Right cardiac atrium (tissue), 5 donors: ENCODE results near the gene TBC1D4. TPM values are rescaled to one million over a fixed set of nuclear protein-coding genes. Genes with fewer than 3 reads are reported as not detected.
"Not testable (repeated sequence)": the region's sequence is repeated elsewhere in the genome, so short reads cannot be mapped to it uniquely, and the experiment has no call there.

Experiments used
- ATAC-seq, 2 donors: fragments of 200-7000 bp; cut with Tn5 transposase; one replicate each; pipeline versions ENCODE4 v1.8.0 to v1.9.1; 2020; ENCODE audit warnings: moderate library complexity in 2 of 2, mild to moderate bottlenecking in 1 of 2
- DNase-seq, 3 donors: peaks; one replicate each; pipeline ENCODE4 v3.0.0-alpha.2; 2020
- H3K27ac ChIP-seq: one replicate; pipeline ENCODE4 v1.5.1; 2013; ENCODE audit warnings: mild to moderate bottlenecking, low read length, control low read depth, moderate library complexity
- H3K27me3 ChIP-seq: one replicate; pipeline ENCODE4 v1.6.1; 2013; ENCODE audit not compliant: control insufficient read depth, insufficient read depth
- H3K4me1 ChIP-seq: one replicate; pipeline ENCODE4 v1.6.1; 2013; ENCODE audit warnings: low read length; ENCODE audit not compliant: control insufficient read depth, insufficient read depth
- H3K4me3 ChIP-seq: one replicate; pipeline ENCODE4 v1.5.1; 2013; ENCODE audit warnings: low read length, control low read depth
- H3K9me3 ChIP-seq: one replicate; pipeline ENCODE4 v1.6.1; 2013; ENCODE audit warnings: low read length; ENCODE audit not compliant: control insufficient read depth
- WGBS: extraction: QIAGEN DNeasy Blood & Tissue Kit; methylation state at CpG from one replicate; pipeline ENCODE4 v1.1.7; 2013; 5-methylcytosine and 5-hydroxymethylcytosine counted together
- intact Hi-C, 4 donors: fragments of 100-400 bp; cut with DNase I; formaldehyde crosslinking; loops; one replicate each; pipeline versions ENCODE4 v1.11.0 to v1.14.0; 2022 to 2023
- polyA plus RNA-seq: library from polyadenylated mRNA; stranded (reverse); fragments of 200-250 nt; gene quantifications from one replicate; pipeline ENCODE4 v1.2.3, GENCODE V29; 2013
- total RNA-seq, 4 donors: library from RNA; stranded (reverse); fragmentation: NEBNext Ultra II Directional; extraction: Animal tissue kit (Norgen Biotek cat#: 25700); gene quantifications; one replicate each; pipeline ENCODE4 v1.2.1, GENCODE V29; 2021
- donor health status: healthy with polysubstance abuse.
- donor health status: DM: no; HTN: yes; CAD: no.
- donor health status: DM: no; HTN: no; CAD: no.
- donor health status: DM: no; HTN: yes; CAD: no; lungs with severe emphysema.
- donor health status: DM: yes; HTN: yes; CAD: no.

Gene TBC1D4
- total and polyA plus RNA-seq, 5 donors, result 28.3 to 69.4 (median 62.8) TPM

- H3K27ac ChIP-seq, result no peak overlapping the region
- no peaks in the 10 kb centered on the region for H3K9me3 ChIP-seq
- peak overlapping the region; percentile 7 for H3K4me3 ChIP-seq
- no peaks in the 10 kb centered on the region for H3K27me3 ChIP-seq
- intact Hi-C loops, result no loop called here
- H3K4me1 ChIP-seq, result no peaks in the 10 kb centered on the region
- no peak for DNase-seq
- ATAC-seq, result no peak
- 63% methylated on average over 8 of the region's 8 CpGs for WGBS
These were observed 29.4 kb downstream of the TBC1D4 start for GRCh38 chr13:75452564-75452963.

DNA sequence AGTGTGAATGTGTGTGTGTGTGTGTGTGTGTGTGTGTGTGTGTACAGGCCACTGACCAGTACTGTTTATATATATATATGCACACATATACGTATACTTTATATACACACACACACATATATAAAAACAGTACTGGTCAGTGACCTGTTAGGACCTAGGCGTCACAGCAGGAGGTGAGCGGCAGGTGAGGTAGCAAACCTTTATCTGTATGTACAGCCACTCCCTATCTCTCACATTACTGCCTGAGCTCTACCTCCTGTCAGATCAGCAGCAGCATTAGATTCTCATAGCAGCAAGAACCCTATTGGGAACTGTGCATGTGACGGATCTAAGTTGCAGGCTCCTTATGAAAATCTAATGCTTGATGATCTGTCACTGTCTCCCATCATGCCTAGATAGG is 34.5 kb downstream of the TBC1D4 start:
- no peaks in the 10 kb centered on the region for H3K9me3 ChIP-seq
- peaks cover 3% of the 10 kb centered on the region for H3K4me1 ChIP-seq
- no peaks in the 10 kb centered on the region for H3K27me3 ChIP-seq
- DNase-seq (no peak), ATAC-seq (no peak)
- H3K4me3 ChIP-seq, result no peak overlapping the region
- WGBS, result 95% methylated on average over 4 of the region's 4 CpGs
- intact Hi-C loops, result no loop called here
- no peak overlapping the region for H3K27ac ChIP-seq

GRCh38 chr13:75446874-75447273 is 35.1 kb downstream of the TBC1D4 start:
- Histone ChIP-seq H3K9me3 (no peaks in the 10 kb centered on the region), H3K27ac (peak overlapping the region; percentile 25), H3K4me3 (no peak overlapping the region), H3K4me1 (peaks cover 3% of the 10 kb centered on the region), H3K27me3 (no peaks in the 10 kb centered on the region)
- DNase-seq (no peak), ATAC-seq (no peak)
- WGBS, result 69% methylated on average over 3 of the region's 3 CpGs
- intact Hi-C loops, result no loop called here

DNA sequence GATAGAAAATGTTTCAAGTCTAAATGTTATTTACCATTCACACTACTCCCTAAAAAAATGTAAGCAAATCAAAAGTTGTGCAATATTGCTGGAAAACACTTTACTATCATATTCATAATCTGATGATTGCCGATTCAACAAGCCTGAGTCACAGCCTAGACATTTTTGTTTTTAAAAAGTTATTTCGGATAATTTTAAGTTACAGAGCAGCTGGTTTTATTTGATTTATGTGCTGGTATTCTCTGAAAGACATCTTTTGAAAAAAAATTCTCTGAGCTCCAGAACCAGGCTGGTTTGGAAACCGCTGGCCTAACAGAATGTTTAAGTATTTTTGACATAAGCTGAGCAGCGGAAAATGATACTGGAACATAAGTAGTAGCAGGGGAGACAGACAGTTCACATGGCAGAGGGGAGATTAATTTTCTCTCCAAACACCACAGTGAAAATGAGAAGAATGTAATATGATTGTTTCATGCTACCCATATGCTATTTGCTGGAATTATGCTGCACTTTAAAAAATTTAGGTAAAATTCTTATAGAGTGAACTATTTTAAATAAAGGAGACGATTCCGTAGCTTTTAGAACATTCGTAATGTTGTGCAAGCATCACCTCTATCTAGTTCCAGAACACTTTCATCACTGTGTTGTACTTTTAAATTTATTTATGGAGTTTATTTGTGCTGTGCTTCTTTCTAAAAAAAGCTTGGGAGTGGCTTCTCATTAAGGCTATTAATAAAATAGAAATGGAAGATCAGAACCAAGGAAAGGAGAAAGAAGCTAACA is 36.1 kb downstream of the TBC1D4 start:
- WGBS, result 36% methylated on average over 7 of the region's 7 CpGs
- ATAC-seq, result peak; percentile 50 to 62
- no peak for DNase-seq
- intact Hi-C loops, result no loop called here
- H3K4me3 ChIP-seq, result peak overlapping the region; percentile 42
- peaks cover 3% of the 10 kb centered on the region for H3K4me1 ChIP-seq
- H3K9me3 ChIP-seq, result no peaks in the 10 kb centered on the region
- H3K27me3 ChIP-seq, result no peaks in the 10 kb centered on the region
- peak overlapping the region; percentile 64 for H3K27ac ChIP-seq

GRCh38 chr13:75444016-75444415 is 38.0 kb downstream of the TBC1D4 start:
- H3K4me1 ChIP-seq, result peaks cover 3% of the 10 kb centered on the region
- 97% methylated on average over 6 of the region's 6 CpGs for WGBS

DNA sequence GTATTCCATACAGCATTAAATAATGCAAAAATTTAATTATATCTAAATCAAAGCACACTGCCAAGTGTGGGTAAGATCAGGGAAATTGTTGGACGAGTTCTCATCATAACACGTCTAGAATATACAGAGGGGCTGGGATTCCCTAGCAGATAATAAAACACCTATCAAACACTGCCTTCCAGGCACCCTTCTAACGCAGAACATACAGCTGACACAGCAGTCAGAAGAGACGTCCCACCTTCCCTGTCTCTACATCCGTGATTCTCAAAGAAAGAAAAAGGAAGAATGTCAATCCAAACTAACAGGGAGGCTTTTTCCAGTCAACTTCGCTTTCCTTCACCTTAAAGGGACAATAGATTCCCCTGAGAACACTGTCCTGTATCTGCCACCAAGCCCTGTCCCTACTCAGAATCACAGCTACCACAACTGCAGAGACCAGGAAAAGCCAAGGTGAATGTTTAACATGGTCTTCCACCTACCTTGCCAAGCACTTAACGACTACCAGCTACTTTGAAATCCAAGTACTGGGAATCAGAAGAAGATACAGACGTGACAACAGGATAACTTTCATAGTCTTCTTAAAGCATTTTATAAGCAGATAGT is 38.5 kb downstream of the TBC1D4 start:
- DNase-seq (no peak), ATAC-seq (peak; percentile 28 to 32)
- H3K4me1 ChIP-seq, result peaks cover 3% of the 10 kb centered on the region
- peak overlapping the region; percentile 57 for H3K27ac ChIP-seq
- H3K27me3 ChIP-seq, result no peaks in the 10 kb centered on the region
- no peaks in the 10 kb centered on the region for H3K9me3 ChIP-seq
- H3K4me3 ChIP-seq, result no peak overlapping the region
- 56% methylated on average over 8 of the region's 8 CpGs for WGBS
- intact Hi-C loops, result no loop called here

More at GRCh38 chr13:75444016-75444415, 38.0 kb downstream of the TBC1D4 start:
- ATAC-seq, result no peak
- Histone ChIP-seq H3K27me3 (no peaks in the 10 kb centered on the region), H3K9me3 (no peaks in the 10 kb centered on the region), H3K27ac (peak overlapping the region; percentile 64), H3K4me3 (no peak overlapping the region)
- DNase-seq, result no peak
- intact Hi-C loops, result no loop called here

- Histone ChIP-seq H3K27ac (peak overlapping the region; percentile 72), H3K9me3 (no peaks in the 10 kb centered on the region), H3K27me3 (no peaks in the 10 kb centered on the region), H3K4me3 (no peak overlapping the region), H3K4me1 (peaks cover 3% of the 10 kb centered on the region)
- ATAC-seq (peak; percentile 36 to 42), DNase-seq (peak in 1 of 3 donors; percentile 18)
- WGBS, result 74% methylated on average over 6 of the region's 6 CpGs
- intact Hi-C loops, result no loop called here
These were observed 39.2 kb downstream of the TBC1D4 start for GRCh38 chr13:75442736-75443234.

GRCh38 chr13:75440100-75440499 is 41.9 kb downstream of the TBC1D4 start:
- Histone ChIP-seq H3K4me1 (peaks cover 3% of the 10 kb centered on the region), H3K9me3 (no peaks in the 10 kb centered on the region), H3K27me3 (no peaks in the 10 kb centered on the region), H3K4me3 (no peak overlapping the region), H3K27ac (no peak overlapping the region)
- ATAC-seq, result peak; percentile 19 to 32
- DNase-seq, result no peak
- WGBS, result 69% methylated on average over 2 of the region's 2 CpGs
- intact Hi-C loops, result no loop called here

DNA sequence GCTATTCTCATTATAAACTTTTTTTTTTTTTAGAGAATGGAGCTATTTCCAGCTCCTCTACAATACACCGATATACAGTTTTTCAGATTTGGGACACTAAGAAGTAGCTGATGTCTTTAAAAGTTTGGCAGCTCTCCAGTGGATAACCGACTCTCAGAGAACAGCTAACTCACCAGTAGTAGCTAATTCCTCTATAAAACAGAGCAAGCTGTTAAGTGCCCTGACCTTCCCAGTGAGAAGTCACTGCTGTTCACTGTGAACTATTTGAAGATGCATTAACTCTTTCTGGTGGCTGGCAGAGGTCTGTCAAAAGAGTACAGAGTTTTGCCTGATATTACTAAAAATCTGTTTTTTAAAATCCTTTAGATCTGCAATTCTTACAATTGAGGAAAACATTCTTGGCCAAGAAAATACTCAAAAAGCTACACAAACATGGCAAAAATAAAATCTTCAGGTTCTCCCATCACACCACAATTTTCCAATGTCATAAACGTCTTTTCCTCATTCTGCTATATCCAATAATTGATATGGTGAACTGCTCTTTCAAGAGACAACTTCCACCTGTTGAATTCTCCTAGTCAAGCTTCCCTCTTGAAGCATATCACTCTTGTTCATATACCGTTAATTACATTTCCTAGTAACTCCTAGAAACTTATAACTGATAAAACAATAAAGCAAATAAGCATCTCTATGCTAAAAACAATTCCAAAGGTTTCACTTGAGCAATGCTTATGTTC is 44.2 kb downstream of the TBC1D4 start:
- 31% methylated on average over 4 of the region's 4 CpGs for WGBS
- Histone ChIP-seq H3K9me3 (no peaks in the 10 kb centered on the region), H3K27ac (no peak overlapping the region), H3K4me1 (peaks cover 2% of the 10 kb centered on the region), H3K27me3 (no peaks in the 10 kb centered on the region), H3K4me3 (no peak overlapping the region)
- DNase-seq, result no peak
- ATAC-seq, result peak; percentile 65 to 66
- intact Hi-C loops, result no loop called here

- H3K27ac ChIP-seq, H3K27me3 ChIP-seq, H3K9me3 ChIP-seq, intact Hi-C loops, DNase-seq, H3K4me3 ChIP-seq, ATAC-seq, H3K4me1 ChIP-seq: not testable (repeated sequence)
- WGBS, result 97% methylated on average over 2 of the region's 2 CpGs
These were observed 47.8 kb downstream of the TBC1D4 start for GRCh38 chr13:75434126-75434525.

GRCh38 chr13:75432811-75433244 is 49.1 kb downstream of the TBC1D4 start:
- WGBS, result 81% methylated on average over 5 of the region's 5 CpGs
- intact Hi-C loops, result no loop called here
- no peak for ATAC-seq
- no peak for DNase-seq
- H3K27me3 ChIP-seq, result no peaks in the 10 kb centered on the region
- peaks cover 5% of the 10 kb centered on the region for H3K4me1 ChIP-seq
- peak overlapping the region; percentile 52 for H3K27ac ChIP-seq
- no peak overlapping the region for H3K4me3 ChIP-seq
- H3K9me3 ChIP-seq, result no peaks in the 10 kb centered on the region
